GM12892 (cell line): ENCODE data around the gene SLC35A4.

Experiments
- POLR2A ChIP-seq: IDR thresholded peaks from 2 replicates; pipeline ENCODE4 v1.6.1; 2011; ENCODE audit warnings: low read depth, low read length, control low read depth
- POLR2AphosphoS5 ChIP-seq: IDR thresholded peaks from 2 replicates; pipeline ENCODE4 v1.6.1; 2011; ENCODE audit warnings: low read depth, low read length, control low read depth

GRCh38 chr5:140557965-140558364, 6.7 kb upstream of the SLC35A4 start:
- no peak for TF ChIP-seq POLR2A
- no peak for TF ChIP-seq POLR2AphosphoS5
